ENCODE data around the gene TESPA1.

DNA sequence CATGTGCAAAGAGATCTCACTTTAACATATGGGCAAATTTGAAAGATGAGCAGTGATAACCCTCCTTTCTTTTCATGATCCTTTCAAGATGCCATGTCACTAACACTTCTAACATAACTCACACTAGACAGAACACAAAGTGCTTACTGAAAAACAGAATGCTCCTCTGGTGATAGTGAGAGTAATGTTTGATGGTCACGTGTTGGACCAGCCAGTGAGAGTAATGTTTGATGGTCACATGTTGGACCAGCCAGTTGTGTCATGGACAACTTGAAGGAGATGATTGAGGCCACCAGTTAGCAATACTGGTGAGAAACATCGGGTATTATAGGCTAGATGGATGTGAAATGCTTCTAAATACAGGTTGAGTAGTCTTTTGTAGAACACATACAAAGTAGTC, 40.9 kb upstream of the TESPA1 start:
- TF ChIP-seq GATA2 (IDR thresholded peaks at IDR 0.05; ENCODE audit: low read depth, low read length) (no peak), GATA3 (IDR thresholded peaks at IDR 0.05; ENCODE audit: low read depth, low read length) (no peak)
